ENCODE results near the gene CBFA2T2.
"Not testable (repeated sequence)": the region's sequence is repeated elsewhere in the genome, so short reads cannot be mapped to it uniquely, and the experiment has no call there.

Gene CBFA2T2

GRCh38 chr20:33697129-33697528 is 207.2 kb downstream of the CBFA2T2 start:
- DNase-seq (ENCODE audit: low read depth in 2 of 2) = no peak

GRCh38 chr20:33698966-33699365 is 209.1 kb downstream of the CBFA2T2 start:
- not testable (repeated sequence) for DNase-seq (ENCODE audit: low read depth in 2 of 2)

All from stimulated activated CD4-positive, alpha-beta T cell treated with anti-CD3 and anti-CD28 coated beads, Interleukin-1b, Interleukin-23, amount 100 ng/mL, for 4 hours (primary cell).